Measurements from ENCODE around the gene THSD7A.

GRCh38 chr7:11434366-11434765, 397.6 kb downstream of the THSD7A start:
- TF ChIP-seq TAF1 (IDR thresholded peaks at IDR 0.05; ENCODE audit: control insufficient read depth, extremely low read depth, insufficient read depth, low read length, severe bottlenecking), result no peak
- TF ChIP-seq ARID4B (CRISPR knock-in tag; IDR thresholded peaks at IDR 0.05), result no peak
- TF ChIP-seq RNF219 (CRISPR knock-in tag; IDR thresholded peaks at IDR 0.05), result no peak
- TF ChIP-seq CTCF (IDR thresholded peaks at IDR 0.05 in 2 of 3, conservative IDR thresholded peaks at IDR 0.05 in 1 of 3; ENCODE audit: insufficient read depth in 2 of 3, low read depth in 1 of 3, low read length in 3 of 3), result no peak
- TF ChIP-seq POLR2AphosphoS5 (IDR thresholded peaks at IDR 0.05; ENCODE audit: control insufficient read depth, insufficient read depth, low read depth, low read length), result no peak
- TF ChIP-seq MYNN (IDR thresholded peaks at IDR 0.05), result no peak
- no peak for TF ChIP-seq MYNN (CRISPR knock-in tag; IDR thresholded peaks at IDR 0.05)
- TF ChIP-seq, protein P1, sequence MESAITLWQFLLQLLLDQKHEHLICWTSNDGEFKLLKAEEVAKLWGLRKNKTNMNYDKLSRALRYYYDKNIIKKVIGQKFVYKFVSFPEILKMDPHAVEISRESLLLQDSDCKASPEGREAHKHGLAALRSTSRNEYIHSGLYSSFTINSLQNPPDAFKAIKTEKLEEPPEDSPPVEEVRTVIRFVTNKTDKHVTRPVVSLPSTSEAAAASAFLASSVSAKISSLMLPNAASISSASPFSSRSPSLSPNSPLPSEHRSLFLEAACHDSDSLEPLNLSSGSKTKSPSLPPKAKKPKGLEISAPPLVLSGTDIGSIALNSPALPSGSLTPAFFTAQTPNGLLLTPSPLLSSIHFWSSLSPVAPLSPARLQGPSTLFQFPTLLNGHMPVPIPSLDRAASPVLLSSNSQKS (CRISPR knock-in tag; IDR thresholded peaks at IDR 0.05), result no peak
- no peak for TF ChIP-seq RBBP5 (IDR thresholded peaks at IDR 0.05; ENCODE audit: borderline replicate concordance, insufficient read depth, low read length, poor library complexity, severe bottlenecking)
- no peak for TF ChIP-seq POLR2A (conservative IDR thresholded peaks at IDR 0.05)
